SK-N-MC (cell line): ENCODE data around the gene MCC.

ENCODE experiments used
- EZH2 ChIP-seq: fragments of 200-600 bp; sonication (generic); IDR thresholded peaks from one replicate; pipeline ENCODE4 v1.6.1; 2017; ENCODE audit warnings: antibody characterized with exemption
- FOXP2 ChIP-seq: optimal IDR thresholded peaks from 2 replicates; pipeline ENCODE3; 2011; ENCODE audit warnings: mild to moderate bottlenecking, moderate library complexity; ENCODE audit not compliant: insufficient read depth; ENCODE audit errors: extremely low read length, control extremely low read depth
- POLR2AphosphoS5 ChIP-seq: IDR thresholded peaks from 2 replicates; pipeline ENCODE4 v1.6.1; 2012; ENCODE audit warnings: mild to moderate bottlenecking, low read depth, low read length, borderline replicate concordance

DNA sequence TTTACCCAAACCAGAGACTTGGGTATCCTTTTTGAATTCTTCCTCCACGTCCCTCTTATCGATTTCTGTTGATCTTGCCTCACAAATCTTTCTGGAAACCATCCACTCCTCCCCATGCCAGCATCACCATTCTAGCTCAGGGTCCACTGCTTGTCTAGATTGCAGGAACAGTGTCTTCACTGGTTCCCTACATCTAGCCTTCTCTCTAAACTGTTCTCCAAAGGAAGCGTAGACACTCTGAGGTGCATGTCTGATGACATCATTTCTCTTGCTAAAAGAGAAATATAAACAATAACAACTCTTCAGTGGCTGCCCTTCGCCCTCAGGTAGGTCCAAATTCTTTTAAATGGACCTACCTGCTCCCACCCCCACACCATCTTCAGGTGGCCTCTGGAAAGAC is 311.5 kb downstream of the MCC start:
- no peak for TF ChIP-seq POLR2AphosphoS5
- no peak for TF ChIP-seq FOXP2
- TF ChIP-seq EZH2: no peak
